ENCODE data around the gene KRTAP10-1. TPM values are rescaled to one million over a fixed set of nuclear protein-coding genes. Genes with fewer than 3 reads are reported as not detected.
"Not testable (repeated sequence)": the region's sequence is repeated elsewhere in the genome, so short reads cannot be mapped to it uniquely, and the experiment has no call there.

KRTAP10-1 gene, protein sequence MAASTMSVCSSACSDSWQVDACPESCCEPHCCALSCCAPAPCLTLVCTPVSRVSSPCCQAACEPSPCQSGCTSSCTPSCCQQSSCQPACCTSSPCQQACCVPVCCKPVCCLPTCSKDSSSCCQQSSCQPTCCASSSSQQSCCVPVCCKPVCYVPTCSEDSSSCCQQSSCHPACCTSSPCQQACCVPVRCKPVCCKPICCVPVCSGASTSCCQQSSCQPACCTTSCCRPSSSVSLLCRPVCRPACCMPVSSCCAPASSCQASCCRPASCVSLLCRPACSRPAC
- total RNA-seq: not detected
- polyA plus RNA-seq: not detected
- long read RNA-seq, donor 1: 0 reads
- long read RNA-seq, donor 2: 0 reads
- long read RNA-seq, donor 3: 0 reads
- long read RNA-seq, donor 4: 0 reads
- long read RNA-seq, donor 5: 0 reads
- long read RNA-seq, donor 6: 0 reads
- long read RNA-seq, donor 7: 0 reads
- long read RNA-seq, donor 8: 0 reads
- long read RNA-seq, donor 9: 0 reads
- long read RNA-seq, donor 10, partial matches to known transcripts: 0 of 1 reads
- long read RNA-seq, donor 10, other reads (novel, unspliced or antisense): 0 of 1 reads

DNA sequence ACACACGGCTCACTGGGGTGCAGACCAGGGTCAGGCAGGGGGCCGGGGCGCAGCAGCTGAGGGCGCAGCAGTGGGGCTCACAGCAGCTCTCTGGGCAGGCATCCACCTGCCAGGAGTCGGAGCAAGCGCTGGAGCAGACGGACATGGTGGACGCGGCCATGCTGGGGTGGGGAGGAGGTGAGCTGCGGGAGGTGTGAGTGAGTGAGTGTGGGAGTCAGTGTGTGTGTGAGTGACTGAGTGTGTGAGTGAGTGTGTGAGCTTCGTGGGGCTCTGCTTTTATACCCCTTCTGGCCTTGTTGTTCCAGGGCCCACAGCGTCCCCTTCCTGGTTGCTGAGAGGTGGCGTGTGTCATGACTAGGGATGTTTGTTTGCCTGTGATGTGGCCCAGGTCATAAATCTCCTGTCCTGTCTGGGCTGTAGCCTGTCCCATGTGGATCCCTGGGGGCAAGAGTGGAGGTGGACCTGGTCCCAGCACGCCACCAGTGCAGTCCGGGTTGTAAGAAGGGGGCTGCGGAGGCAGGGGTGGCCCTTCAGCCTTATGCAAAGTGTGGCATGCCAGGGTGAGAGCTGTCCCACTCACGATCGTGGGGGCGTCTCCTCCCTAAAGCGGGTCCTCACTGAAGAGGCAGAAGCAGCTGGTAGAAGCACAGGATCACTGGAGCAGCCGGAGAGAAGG, at the start of gene KRTAP10-1:
Gene KRTAP10-1 (minus strand): TSS at position 205 of the 676 bp plus-strand sequence. CDS start 45 bp downstream, at position 160.
- no peak for DNase-seq (ENCODE audit: low read depth in 6 of 9, low spot score in 9 of 9)
- peaks cover 0 to 4% of the 10 kb centered on the region in 2 donors for H3K27me3 ChIP-seq (ENCODE audit: control insufficient read depth in 2 of 2, insufficient read depth in 1 of 2, low read length in 1 of 2)
- H3K4me1 ChIP-seq (ENCODE audit: control insufficient read depth in 2 of 2, insufficient read depth in 2 of 2, low read length in 2 of 2): no peaks in the 10 kb centered on the region
- H3K36me3 ChIP-seq (ENCODE audit: control insufficient read depth in 2 of 2, insufficient read depth in 2 of 2, low read length in 1 of 2): no peaks in the 10 kb centered on the region
- WGBS: 82% methylated on average over 21 of the region's 21 CpGs
- no peaks in the 10 kb centered on the region for H3K9me3 ChIP-seq (ENCODE audit: control insufficient read depth in 2 of 2, insufficient read depth in 1 of 2, low read length in 1 of 2)
- no peak within 1 kb of the TSS for H3K4me3 ChIP-seq (ENCODE audit: low read length in 2 of 2)
- no peak within 1 kb of the TSS for H3K27ac ChIP-seq (ENCODE audit: low read depth in 1 of 2, low read length in 1 of 2)

DNA sequence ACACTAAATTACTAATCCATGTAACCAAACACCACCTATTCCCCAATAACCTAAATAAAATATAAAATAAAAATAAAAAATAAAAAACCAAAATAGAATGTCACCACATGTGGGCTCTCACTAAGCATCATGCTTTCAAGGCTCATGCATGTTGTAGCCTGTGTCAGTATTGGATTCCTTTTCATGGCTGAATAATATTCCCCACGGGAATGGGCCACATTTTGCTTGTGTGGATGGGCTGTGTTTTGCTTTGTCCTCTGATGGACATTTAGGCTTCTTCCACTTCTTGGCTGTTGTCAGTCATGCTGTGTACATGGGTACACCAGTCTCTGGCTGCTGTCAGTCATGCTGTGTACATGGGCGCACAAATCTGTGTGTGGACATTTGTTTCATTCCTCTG, 49.1 kb upstream of the KRTAP10-1 start:
- no peak overlapping the region for H3K4me3 ChIP-seq (ENCODE audit: low read length in 2 of 2)
- no peaks in the 10 kb centered on the region for H3K36me3 ChIP-seq (ENCODE audit: control insufficient read depth in 2 of 2, insufficient read depth in 2 of 2, low read length in 1 of 2)
- H3K27me3 ChIP-seq (ENCODE audit: control insufficient read depth in 2 of 2, insufficient read depth in 1 of 2, low read length in 1 of 2): peaks cover 0 to 6% of the 10 kb centered on the region in 2 donors
- 93% methylated on average over 2 of the region's 2 CpGs for WGBS
- H3K4me1 ChIP-seq (ENCODE audit: control insufficient read depth in 2 of 2, insufficient read depth in 2 of 2, low read length in 2 of 2): peaks cover 0 to 2% of the 10 kb centered on the region in 2 donors
- no peak overlapping the region for H3K27ac ChIP-seq (ENCODE audit: low read depth in 1 of 2, low read length in 1 of 2)
- DNase-seq (ENCODE audit: low read depth in 6 of 9, low spot score in 9 of 9): no peak
- H3K9me3 ChIP-seq (ENCODE audit: control insufficient read depth in 2 of 2, insufficient read depth in 1 of 2, low read length in 1 of 2): no peaks in the 10 kb centered on the region

- DNase-seq (ENCODE audit: low read depth in 6 of 9, low spot score in 9 of 9): no peak
- 84% methylated on average over 3 of the region's 3 CpGs for WGBS
- H3K36me3 ChIP-seq (ENCODE audit: control insufficient read depth in 2 of 2, insufficient read depth in 2 of 2, low read length in 1 of 2): no peaks in the 10 kb centered on the region
- H3K4me1 ChIP-seq (ENCODE audit: control insufficient read depth in 2 of 2, insufficient read depth in 2 of 2, low read length in 2 of 2): no peaks in the 10 kb centered on the region
- no peak overlapping the region for H3K27ac ChIP-seq (ENCODE audit: low read depth in 1 of 2, low read length in 1 of 2)
- H3K27me3 ChIP-seq (ENCODE audit: control insufficient read depth in 2 of 2, insufficient read depth in 1 of 2, low read length in 1 of 2): no peaks in the 10 kb centered on the region
- peaks cover 1 to 8% of the 10 kb centered on the region in 2 donors for H3K9me3 ChIP-seq (ENCODE audit: control insufficient read depth in 2 of 2, insufficient read depth in 1 of 2, low read length in 1 of 2)
- H3K4me3 ChIP-seq (ENCODE audit: low read length in 2 of 2): no peak overlapping the region
Observed at GRCh38 chr21:44585892-44586291, 45.9 kb upstream of the KRTAP10-1 start.

- no peak for DNase-seq (ENCODE audit: low read depth in 6 of 9, low spot score in 9 of 9)
- Histone ChIP-seq H3K27me3 (ENCODE audit: control insufficient read depth in 2 of 2, insufficient read depth in 1 of 2, low read length in 1 of 2) (peaks cover 0 to 2% of the 10 kb centered on the region in 2 donors), H3K36me3 (ENCODE audit: control insufficient read depth in 2 of 2, insufficient read depth in 2 of 2, low read length in 1 of 2) (no peaks in the 10 kb centered on the region), H3K27ac (ENCODE audit: low read depth in 1 of 2, low read length in 1 of 2) (no peak overlapping the region), H3K4me1 (ENCODE audit: control insufficient read depth in 2 of 2, insufficient read depth in 2 of 2, low read length in 2 of 2) (no peaks in the 10 kb centered on the region), H3K4me3 (ENCODE audit: low read length in 2 of 2) (no peak overlapping the region), H3K9me3 (ENCODE audit: control insufficient read depth in 2 of 2, insufficient read depth in 1 of 2, low read length in 1 of 2) (peaks cover 3 to 24% of the 10 kb centered on the region in 2 donors)
- WGBS: 80% methylated on average over 6 of the region's 6 CpGs
Observed at GRCh38 chr21:44583800-44584147, 43.8 kb upstream of the KRTAP10-1 start.

DNA sequence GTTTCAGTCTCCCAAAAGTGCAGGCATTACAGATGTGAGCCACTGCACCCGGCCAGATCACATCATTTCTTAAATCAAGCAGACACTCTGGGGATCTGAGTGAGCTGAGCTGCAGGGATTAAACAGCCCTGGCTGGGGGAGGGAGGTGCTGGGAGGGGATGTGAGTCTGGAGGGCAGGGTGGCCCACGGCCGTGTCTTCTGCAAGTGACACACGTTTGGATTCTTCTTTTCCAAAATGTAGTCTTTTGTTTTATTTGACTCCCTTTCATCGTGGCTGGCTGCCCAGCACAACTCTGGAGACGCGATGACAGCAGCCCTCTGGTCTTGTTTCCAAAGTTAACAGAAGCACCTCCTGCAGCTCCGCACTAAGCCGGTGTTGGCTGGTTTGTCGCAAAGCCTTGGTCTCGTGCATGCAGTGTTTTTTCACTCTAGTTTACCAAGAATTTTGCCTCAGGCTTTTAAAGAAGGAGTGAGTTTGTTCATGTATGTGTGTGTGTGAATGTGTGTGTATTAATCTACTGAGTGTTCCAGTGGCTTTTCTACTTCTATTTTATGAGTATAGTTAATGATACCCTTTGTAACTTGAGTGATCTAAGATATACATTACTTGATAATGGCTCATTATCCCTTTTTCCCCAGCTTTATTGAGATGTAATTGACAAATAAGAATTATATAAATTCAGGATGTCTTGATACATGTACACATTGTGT, 43.2 kb upstream of the KRTAP10-1 start:
- H3K27me3 ChIP-seq (ENCODE audit: control insufficient read depth in 2 of 2, insufficient read depth in 1 of 2, low read length in 1 of 2): peaks cover 0 to 2% of the 10 kb centered on the region in 2 donors
- H3K4me1 ChIP-seq (ENCODE audit: control insufficient read depth in 2 of 2, insufficient read depth in 2 of 2, low read length in 2 of 2): no peaks in the 10 kb centered on the region
- H3K36me3 ChIP-seq (ENCODE audit: control insufficient read depth in 2 of 2, insufficient read depth in 2 of 2, low read length in 1 of 2): no peaks in the 10 kb centered on the region
- WGBS: 55% methylated on average over 11 of the region's 11 CpGs
- no peak overlapping the region for H3K4me3 ChIP-seq (ENCODE audit: low read length in 2 of 2)
- no peak for DNase-seq (ENCODE audit: low read depth in 6 of 9, low spot score in 9 of 9)
- H3K27ac ChIP-seq (ENCODE audit: low read depth in 1 of 2, low read length in 1 of 2): no peak overlapping the region
- peaks cover 3 to 26% of the 10 kb centered on the region in 2 donors for H3K9me3 ChIP-seq (ENCODE audit: control insufficient read depth in 2 of 2, insufficient read depth in 1 of 2, low read length in 1 of 2)

GRCh38 chr21:44582055-44582454, 42.1 kb upstream of the KRTAP10-1 start:
- peaks cover 3 to 26% of the 10 kb centered on the region in 2 donors for H3K9me3 ChIP-seq (ENCODE audit: control insufficient read depth in 2 of 2, insufficient read depth in 1 of 2, low read length in 1 of 2)
- H3K36me3 ChIP-seq (ENCODE audit: control insufficient read depth in 2 of 2, insufficient read depth in 2 of 2, low read length in 1 of 2): no peaks in the 10 kb centered on the region
- H3K27me3 ChIP-seq (ENCODE audit: control insufficient read depth in 2 of 2, insufficient read depth in 1 of 2, low read length in 1 of 2): peaks cover 0 to 2% of the 10 kb centered on the region in 2 donors
- no peaks in the 10 kb centered on the region for H3K4me1 ChIP-seq (ENCODE audit: control insufficient read depth in 2 of 2, insufficient read depth in 2 of 2, low read length in 2 of 2)
- DNase-seq (ENCODE audit: low read depth in 6 of 9, low spot score in 9 of 9): no peak
- WGBS: 83% methylated on average over 15 of the region's 15 CpGs
- H3K4me3 ChIP-seq (ENCODE audit: low read length in 2 of 2): no peak overlapping the region
- no peak overlapping the region for H3K27ac ChIP-seq (ENCODE audit: low read depth in 1 of 2, low read length in 1 of 2)

GRCh38 chr21:44581158-44581557, 41.2 kb upstream of the KRTAP10-1 start:
- WGBS: 88% methylated on average over 3 of the region's 3 CpGs
- Histone ChIP-seq H3K4me1 (ENCODE audit: control insufficient read depth in 2 of 2, insufficient read depth in 2 of 2, low read length in 2 of 2) (no peaks in the 10 kb centered on the region), H3K9me3 (ENCODE audit: control insufficient read depth in 2 of 2, insufficient read depth in 1 of 2, low read length in 1 of 2) (peaks cover 4 to 26% of the 10 kb centered on the region in 2 donors), H3K4me3 (ENCODE audit: low read length in 2 of 2) (no peak overlapping the region), H3K36me3 (ENCODE audit: control insufficient read depth in 2 of 2, insufficient read depth in 2 of 2, low read length in 1 of 2) (no peaks in the 10 kb centered on the region), H3K27ac (ENCODE audit: low read depth in 1 of 2, low read length in 1 of 2) (no peak overlapping the region), H3K27me3 (ENCODE audit: control insufficient read depth in 2 of 2, insufficient read depth in 1 of 2, low read length in 1 of 2) (peaks cover 0 to 2% of the 10 kb centered on the region in 2 donors)
- no peak for DNase-seq (ENCODE audit: low read depth in 6 of 9, low spot score in 9 of 9)

GRCh38 chr21:44580231-44580821, 40.3 kb upstream of the KRTAP10-1 start, which contains the start of gene KRTAP10-5:
KRTAP10-5 (minus strand) TSS chr21:44580604; CDS start chr21:44580578, 26 bp downstream.
- not testable (repeated sequence) for H3K4me3 ChIP-seq (ENCODE audit: low read length in 2 of 2); H3K36me3 ChIP-seq (ENCODE audit: control insufficient read depth in 2 of 2, insufficient read depth in 2 of 2, low read length in 1 of 2); H3K27me3 ChIP-seq (ENCODE audit: control insufficient read depth in 2 of 2, insufficient read depth in 1 of 2, low read length in 1 of 2); H3K4me1 ChIP-seq (ENCODE audit: control insufficient read depth in 2 of 2, insufficient read depth in 2 of 2, low read length in 2 of 2); DNase-seq (ENCODE audit: low read depth in 6 of 9, low spot score in 9 of 9); H3K27ac ChIP-seq (ENCODE audit: low read depth in 1 of 2, low read length in 1 of 2)
- WGBS: 58% methylated on average over 19 of the region's 19 CpGs
- H3K9me3 ChIP-seq (ENCODE audit: control insufficient read depth in 2 of 2, insufficient read depth in 1 of 2, low read length in 1 of 2): peaks cover 4 to 26% of the 10 kb centered on the region in 2 donors
